ENCODE results near the gene ASIC5. TPM values are rescaled to one million over a fixed set of nuclear protein-coding genes. Genes with fewer than 3 reads are reported as not detected.

Gene ASIC5
- total RNA-seq, 1 donor from 2014 or later = not detected

GRCh38 chr4:155854582-155855226, 11.4 kb downstream of the ASIC5 start:
- Mint-ChIP-seq H3K9me3 (peaks cover 6% of the 10 kb centered on the region), H3K4me1 (ENCODE audit: low read depth) (no peaks in the 10 kb centered on the region), H3K27me3 (ENCODE audit: insufficient read depth) (peaks cover 3% of the 10 kb centered on the region), H3K4me3 (no peak overlapping the region), H3K36me3 (ENCODE audit: low read depth) (no peaks in the 10 kb centered on the region), H3K27ac (no peak overlapping the region)
- intact Hi-C loops (cut with micrococcal nuclease) = no loop called here
- no peak for DNase-seq (ENCODE audit: low spot score)

- no peaks in the 10 kb centered on the region for H3K4me1 Mint-ChIP-seq (ENCODE audit: low read depth)
- no peak overlapping the region for H3K27ac Mint-ChIP-seq
- peaks cover 8% of the 10 kb centered on the region for H3K9me3 Mint-ChIP-seq
- intact Hi-C loops (cut with micrococcal nuclease) = no loop called here
- H3K36me3 Mint-ChIP-seq (ENCODE audit: low read depth) = no peaks in the 10 kb centered on the region
- DNase-seq (ENCODE audit: low spot score) = no peak
- peaks cover 3% of the 10 kb centered on the region for H3K27me3 Mint-ChIP-seq (ENCODE audit: insufficient read depth)
- no peak overlapping the region for H3K4me3 Mint-ChIP-seq
These were observed 12.9 kb downstream of the ASIC5 start for GRCh38 chr4:155853189-155853588.

- DNase-seq (ENCODE audit: low spot score) = no peak
- intact Hi-C loops (cut with micrococcal nuclease) = no loop called here
- H3K36me3 Mint-ChIP-seq (ENCODE audit: low read depth) = no peaks in the 10 kb centered on the region
- peaks cover 8% of the 10 kb centered on the region for H3K9me3 Mint-ChIP-seq
- no peaks in the 10 kb centered on the region for H3K4me1 Mint-ChIP-seq (ENCODE audit: low read depth)
- H3K27ac Mint-ChIP-seq = no peak overlapping the region
- peaks cover 3% of the 10 kb centered on the region for H3K27me3 Mint-ChIP-seq (ENCODE audit: insufficient read depth)
- no peak overlapping the region for H3K4me3 Mint-ChIP-seq
These were observed 17.0 kb downstream of the ASIC5 start for GRCh38 chr4:155849042-155849441.

- H3K4me3 Mint-ChIP-seq = no peak overlapping the region
- no peaks in the 10 kb centered on the region for H3K36me3 Mint-ChIP-seq (ENCODE audit: low read depth)
- DNase-seq (ENCODE audit: low spot score) = no peak
- no peak overlapping the region for H3K27ac Mint-ChIP-seq
- no peaks in the 10 kb centered on the region for H3K4me1 Mint-ChIP-seq (ENCODE audit: low read depth)
- H3K27me3 Mint-ChIP-seq (ENCODE audit: insufficient read depth) = peaks cover 3% of the 10 kb centered on the region
- intact Hi-C loops (cut with micrococcal nuclease) = no loop called here
- peaks cover 8% of the 10 kb centered on the region for H3K9me3 Mint-ChIP-seq
These were observed 19.1 kb downstream of the ASIC5 start for GRCh38 chr4:155846929-155847328.

- no peaks in the 10 kb centered on the region for H3K9me3 Mint-ChIP-seq
- no peak overlapping the region for H3K4me3 Mint-ChIP-seq
- no peak for DNase-seq (ENCODE audit: low spot score)
- H3K27ac Mint-ChIP-seq = no peak overlapping the region
- no peaks in the 10 kb centered on the region for H3K36me3 Mint-ChIP-seq (ENCODE audit: low read depth)
- intact Hi-C loops (cut with micrococcal nuclease) = no loop called here
- H3K27me3 Mint-ChIP-seq (ENCODE audit: insufficient read depth) = peaks cover 2% of the 10 kb centered on the region
- H3K4me1 Mint-ChIP-seq (ENCODE audit: low read depth) = no peaks in the 10 kb centered on the region
These were observed 24.0 kb downstream of the ASIC5 start for GRCh38 chr4:155842080-155842479.

GRCh38 chr4:155837203-155837796, 28.8 kb downstream of the ASIC5 start:
- no peak for DNase-seq (ENCODE audit: low spot score)
- no peak overlapping the region for H3K4me3 Mint-ChIP-seq
- H3K4me1 Mint-ChIP-seq (ENCODE audit: low read depth) = no peaks in the 10 kb centered on the region
- H3K27ac Mint-ChIP-seq = no peak overlapping the region
- peaks cover 2% of the 10 kb centered on the region for H3K27me3 Mint-ChIP-seq (ENCODE audit: insufficient read depth)
- H3K36me3 Mint-ChIP-seq (ENCODE audit: low read depth) = no peaks in the 10 kb centered on the region
- intact Hi-C loops (cut with micrococcal nuclease) = no loop called here
- no peaks in the 10 kb centered on the region for H3K9me3 Mint-ChIP-seq

GRCh38 chr4:155832664-155833063, 33.4 kb downstream of the ASIC5 start:
- no peak overlapping the region for H3K4me3 Mint-ChIP-seq
- no peaks in the 10 kb centered on the region for H3K4me1 Mint-ChIP-seq (ENCODE audit: low read depth)
- no peaks in the 10 kb centered on the region for H3K27me3 Mint-ChIP-seq (ENCODE audit: insufficient read depth)
- H3K27ac Mint-ChIP-seq = no peak overlapping the region
- H3K9me3 Mint-ChIP-seq = no peaks in the 10 kb centered on the region
- no peak for DNase-seq (ENCODE audit: low spot score)
- intact Hi-C loops (cut with micrococcal nuclease) = no loop called here
- no peaks in the 10 kb centered on the region for H3K36me3 Mint-ChIP-seq (ENCODE audit: low read depth)

GRCh38 chr4:155828628-155829027, 37.4 kb downstream of the ASIC5 start:
- no peak for DNase-seq (ENCODE audit: low spot score)
- intact Hi-C loops (cut with micrococcal nuclease) = no loop called here
- Mint-ChIP-seq H3K27me3 (ENCODE audit: insufficient read depth) (no peaks in the 10 kb centered on the region), H3K36me3 (ENCODE audit: low read depth) (no peaks in the 10 kb centered on the region), H3K4me1 (ENCODE audit: low read depth) (no peaks in the 10 kb centered on the region), H3K27ac (no peak overlapping the region), H3K9me3 (no peaks in the 10 kb centered on the region), H3K4me3 (no peak overlapping the region)

- Mint-ChIP-seq H3K27ac (no peak overlapping the region), H3K4me3 (no peak overlapping the region), H3K9me3 (no peaks in the 10 kb centered on the region), H3K36me3 (ENCODE audit: low read depth) (no peaks in the 10 kb centered on the region), H3K27me3 (ENCODE audit: insufficient read depth) (peaks cover 5% of the 10 kb centered on the region), H3K4me1 (ENCODE audit: low read depth) (no peaks in the 10 kb centered on the region)
- no peak for DNase-seq (ENCODE audit: low spot score)
- intact Hi-C loops (cut with micrococcal nuclease) = no loop called here
These were observed 43.5 kb downstream of the ASIC5 start for GRCh38 chr4:155822572-155822971.

- H3K27me3 Mint-ChIP-seq (ENCODE audit: insufficient read depth) = peaks cover 5% of the 10 kb centered on the region
- intact Hi-C loops (cut with micrococcal nuclease) = no loop called here
- H3K9me3 Mint-ChIP-seq = no peaks in the 10 kb centered on the region
- no peak overlapping the region for H3K4me3 Mint-ChIP-seq
- H3K36me3 Mint-ChIP-seq (ENCODE audit: low read depth) = no peaks in the 10 kb centered on the region
- DNase-seq (ENCODE audit: low spot score) = no peak
- no peaks in the 10 kb centered on the region for H3K4me1 Mint-ChIP-seq (ENCODE audit: low read depth)
- no peak overlapping the region for H3K27ac Mint-ChIP-seq
These were observed 45.1 kb downstream of the ASIC5 start for GRCh38 chr4:155820887-155821518.

GRCh38 chr4:155819066-155819465, 47.0 kb downstream of the ASIC5 start:
- Mint-ChIP-seq H3K4me3 (no peak overlapping the region), H3K27me3 (ENCODE audit: insufficient read depth) (peaks cover 5% of the 10 kb centered on the region), H3K27ac (no peak overlapping the region), H3K4me1 (ENCODE audit: low read depth) (no peaks in the 10 kb centered on the region), H3K9me3 (no peaks in the 10 kb centered on the region), H3K36me3 (ENCODE audit: low read depth) (no peaks in the 10 kb centered on the region)
- intact Hi-C loops (cut with micrococcal nuclease) = no loop called here
- DNase-seq (ENCODE audit: low spot score) = no peak

GRCh38 chr4:155818639-155819038, 47.4 kb downstream of the ASIC5 start:
- intact Hi-C loops (cut with micrococcal nuclease) = no loop called here
- Mint-ChIP-seq H3K9me3 (no peaks in the 10 kb centered on the region), H3K27me3 (ENCODE audit: insufficient read depth) (peaks cover 5% of the 10 kb centered on the region), H3K4me1 (ENCODE audit: low read depth) (no peaks in the 10 kb centered on the region), H3K27ac (no peak overlapping the region), H3K4me3 (no peak overlapping the region), H3K36me3 (ENCODE audit: low read depth) (no peaks in the 10 kb centered on the region)
- no peak for DNase-seq (ENCODE audit: low spot score)

- intact Hi-C loops (cut with micrococcal nuclease) = no loop called here
- H3K36me3 Mint-ChIP-seq (ENCODE audit: low read depth) = no peaks in the 10 kb centered on the region
- H3K4me3 Mint-ChIP-seq = no peak overlapping the region
- DNase-seq (ENCODE audit: low spot score) = no peak
- H3K4me1 Mint-ChIP-seq (ENCODE audit: low read depth) = no peaks in the 10 kb centered on the region
- peaks cover 7% of the 10 kb centered on the region for H3K27me3 Mint-ChIP-seq (ENCODE audit: insufficient read depth)
- H3K9me3 Mint-ChIP-seq = no peaks in the 10 kb centered on the region
- H3K27ac Mint-ChIP-seq = no peak overlapping the region
These were observed 55.0 kb downstream of the ASIC5 start for GRCh38 chr4:155811083-155811482.
